HUES64 (cell line): Measurements from ENCODE around the gene FXYD3.

Experiments used
- H3K27ac ChIP-seq: 2 replicates; pipeline ENCODE4 v1.7.0; 2013; ENCODE audit warnings: low read depth, low read length, inconsistent platforms
- H3K27me3 ChIP-seq: 2 replicates; pipeline ENCODE4 v1.6.1; 2013; ENCODE audit warnings: mild to moderate bottlenecking, low read length; ENCODE audit not compliant: insufficient read depth
- H3K36me3 ChIP-seq: 2 replicates; pipeline ENCODE4 v1.6.1; 2013; ENCODE audit warnings: mild to moderate bottlenecking, low read length; ENCODE audit not compliant: insufficient read depth
- H3K4me1 ChIP-seq: 2 replicates; pipeline ENCODE4 v1.6.1; 2013; ENCODE audit warnings: mild to moderate bottlenecking, low read length, moderate library complexity; ENCODE audit not compliant: insufficient read depth
- H3K4me3 ChIP-seq: 2 replicates; pipeline ENCODE4 v1.5.1; 2013; ENCODE audit warnings: mild to moderate bottlenecking, low read length, moderate library complexity
- H3K9ac ChIP-seq: 2 replicates; pipeline ENCODE4 v1.6.1; 2013; ENCODE audit warnings: mild to moderate bottlenecking, low read depth, low read length
- H3K9me3 ChIP-seq: 2 replicates; pipeline ENCODE4 v1.6.1; 2013; ENCODE audit warnings: low read depth, low read length; ENCODE audit not compliant: insufficient read depth
- WGBS: fragments of 150-250, 120-280 bp; methylation state at CpG from one replicate; pipeline ENCODE4 v1.1.7; 2013; ENCODE audit warnings: missing lambda C conversion rate; 5-methylcytosine and 5-hydroxymethylcytosine counted together

FXYD3 gene

GRCh38 chr19:35140207-35140961, 24.8 kb downstream of the FXYD3 start:
- 79% methylated on average over 12 of the region's 12 CpGs for WGBS
- no peak overlapping the region for H3K9ac ChIP-seq
- H3K4me1 ChIP-seq: peaks cover 6% of the 10 kb centered on the region; the same call in 1 of the 2 replicates

GRCh38 chr19:35140962-35141836, 25.6 kb downstream of the FXYD3 start:
- WGBS: 3% methylated on average over 41 of the region's 48 CpGs
- no peak overlapping the region; the same call in 1 of the 2 replicates for H3K9ac ChIP-seq
- H3K4me3 ChIP-seq: peak overlapping the region; percentile 58
- H3K27me3 ChIP-seq: peaks cover 35% of the 10 kb centered on the region
- H3K27ac ChIP-seq: no peak overlapping the region; the same call in 1 of the 2 replicates
- H3K4me1 ChIP-seq: peaks cover 6% of the 10 kb centered on the region; the same call in 1 of the 2 replicates
- H3K9me3 ChIP-seq: no peaks in the 10 kb centered on the region
- H3K36me3 ChIP-seq: no peaks in the 10 kb centered on the region

More at GRCh38 chr19:35140207-35140961, 24.8 kb downstream of the FXYD3 start:
- Histone ChIP-seq H3K27me3 (peaks cover 35% of the 10 kb centered on the region), H3K4me3 (no peak overlapping the region), H3K27ac (no peak overlapping the region), H3K9me3 (no peaks in the 10 kb centered on the region), H3K36me3 (no peaks in the 10 kb centered on the region)

GRCh38 chr19:35141837-35142605, 26.4 kb downstream of the FXYD3 start:
- H3K27me3 ChIP-seq: peaks cover 35% of the 10 kb centered on the region
- no peaks in the 10 kb centered on the region for H3K9me3 ChIP-seq
- H3K9ac ChIP-seq: peak overlapping the region; percentile 31; the same call in 1 of the 2 replicates
- no peaks in the 10 kb centered on the region for H3K36me3 ChIP-seq
- peak overlapping the region; percentile 59; the same call in 1 of the 2 replicates for H3K27ac ChIP-seq
- peak overlapping the region; percentile 58 for H3K4me3 ChIP-seq
- 14% methylated on average over 21 of the region's 21 CpGs for WGBS
- H3K4me1 ChIP-seq: peaks cover 6% of the 10 kb centered on the region; the same call in 1 of the 2 replicates

- Histone ChIP-seq H3K36me3 (no peaks in the 10 kb centered on the region), H3K4me1 (peaks cover 6% of the 10 kb centered on the region; the same call in 1 of the 2 replicates), H3K27ac (peak overlapping the region; percentile 59; the same call in 1 of the 2 replicates), H3K9me3 (no peaks in the 10 kb centered on the region), H3K9ac (peak overlapping the region; percentile 31; the same call in 1 of the 2 replicates), H3K27me3 (peaks cover 35% of the 10 kb centered on the region), H3K4me3 (peak overlapping the region; percentile 58)
- under 1% methylated on average over 36 of the region's 46 CpGs for WGBS
Observed at GRCh38 chr19:35142606-35143230, 27.1 kb downstream of the FXYD3 start.

- H3K4me1 ChIP-seq: peaks cover 6% of the 10 kb centered on the region; the same call in 1 of the 2 replicates
- peak within 1 kb of the TSS; percentile 31; the same call in 1 of the 2 replicates for H3K9ac ChIP-seq
- H3K27ac ChIP-seq: peak within 1 kb of the TSS; percentile 59; the same call in 1 of the 2 replicates
- no peaks in the 10 kb centered on the region for H3K9me3 ChIP-seq
- H3K4me3 ChIP-seq: peak within 1 kb of the TSS; percentile 58
- 5% methylated on average over 28 of the region's 31 CpGs for WGBS
- H3K36me3 ChIP-seq: no peaks in the 10 kb centered on the region
- peaks cover 35% of the 10 kb centered on the region for H3K27me3 ChIP-seq
Observed at GRCh38 chr19:35143231-35143715, 27.6 kb downstream of the FXYD3 start, which contains the start of gene FXYD7. Gene FXYD7 (plus strand): TSS chr19:35143255. CDS start chr19:35143334, 79 bp downstream.

GRCh38 chr19:35143818-35144217, 28.2 kb downstream of the FXYD3 start:
- H3K36me3 ChIP-seq: no peaks in the 10 kb centered on the region
- H3K9ac ChIP-seq: no peak overlapping the region
- H3K27me3 ChIP-seq: peaks cover 35% of the 10 kb centered on the region
- H3K27ac ChIP-seq: no peak overlapping the region
- 18% methylated on average over 3 of the region's 3 CpGs for WGBS
- no peaks in the 10 kb centered on the region for H3K9me3 ChIP-seq
- H3K4me3 ChIP-seq: no peak overlapping the region; the same call in 1 of the 2 replicates
- peaks cover 6% of the 10 kb centered on the region; the same call in 1 of the 2 replicates for H3K4me1 ChIP-seq

GRCh38 chr19:35144259-35144599, 28.6 kb downstream of the FXYD3 start:
- no peaks in the 10 kb centered on the region for H3K9me3 ChIP-seq
- peaks cover 35% of the 10 kb centered on the region for H3K27me3 ChIP-seq
- no peak overlapping the region; the same call in 1 of the 2 replicates for H3K4me3 ChIP-seq
- 12% methylated on average over 4 of the region's 6 CpGs for WGBS
- H3K27ac ChIP-seq: no peak overlapping the region
- H3K9ac ChIP-seq: no peak overlapping the region
- H3K36me3 ChIP-seq: no peaks in the 10 kb centered on the region
- peaks cover 6% of the 10 kb centered on the region; the same call in 1 of the 2 replicates for H3K4me1 ChIP-seq

GRCh38 chr19:35144600-35145436, 29.2 kb downstream of the FXYD3 start:
- no peaks in the 10 kb centered on the region for H3K9me3 ChIP-seq
- 25% methylated on average over 13 of the region's 15 CpGs for WGBS
- no peak overlapping the region for H3K9ac ChIP-seq
- no peak overlapping the region; the same call in 1 of the 2 replicates for H3K4me3 ChIP-seq
- H3K27me3 ChIP-seq: peaks cover 35% of the 10 kb centered on the region
- peaks cover 6% of the 10 kb centered on the region; the same call in 1 of the 2 replicates for H3K4me1 ChIP-seq
- no peaks in the 10 kb centered on the region for H3K36me3 ChIP-seq
- no peak overlapping the region for H3K27ac ChIP-seq

GRCh38 chr19:35146746-35147459, 31.3 kb downstream of the FXYD3 start:
- Histone ChIP-seq H3K9me3 (no peaks in the 10 kb centered on the region), H3K9ac (no peak overlapping the region), H3K27ac (no peak overlapping the region), H3K4me1 (peaks cover 18% of the 10 kb centered on the region), H3K27me3 (peaks cover 29% of the 10 kb centered on the region), H3K4me3 (no peak overlapping the region), H3K36me3 (no peaks in the 10 kb centered on the region)
- WGBS: 93% methylated on average over 6 of the region's 7 CpGs
